Lung (tissue), 12 donors: ENCODE data around the gene CNTN6. TPM values are rescaled to one million over a fixed set of nuclear protein-coding genes. Genes with fewer than 3 reads are reported as not detected.

ENCODE experiments used
- ATAC-seq: fragments of 200-7000 bp; cut with Tn5 transposase; one replicate; pipeline ENCODE4 v1.9.1; 2020; ENCODE audit warnings: moderate number of reproducible peaks; ENCODE audit not compliant: insufficient read depth, low FRiP score
- DNase-seq, 3 donors: peaks; one replicate each; pipeline ENCODE4 v3.0.0-alpha.2; 2013 to 2017
- H3K27ac ChIP-seq, 2 donors: one replicate each; pipeline ENCODE4 v1.5.1; 2013; ENCODE audit warnings: mild to moderate bottlenecking in 2 of 2, moderate library complexity in 2 of 2, control low read depth in 1 of 2, inconsistent platforms in 1 of 2, low read depth in 1 of 2, low read length in 1 of 2
- H3K27me3 ChIP-seq, 3 donors: one replicate each; pipeline ENCODE4 v1.5.1; 2013; ENCODE audit warnings: low read length in 2 of 3; ENCODE audit not compliant: control insufficient read depth in 3 of 3, insufficient read depth in 3 of 3
- H3K36me3 ChIP-seq, 4 donors: one replicate each; pipeline ENCODE4 v1.5.1; 2013; ENCODE audit warnings: low read length in 4 of 4, mild to moderate bottlenecking in 1 of 4, moderate library complexity in 1 of 4; ENCODE audit not compliant: control insufficient read depth in 4 of 4, insufficient read depth in 4 of 4
- H3K4me1 ChIP-seq, 5 donors: one replicate each; pipeline ENCODE4 v1.5.1; 2013; ENCODE audit warnings: low read length in 5 of 5, mild to moderate bottlenecking in 2 of 5, moderate library complexity in 1 of 5; ENCODE audit not compliant: control insufficient read depth in 5 of 5, insufficient read depth in 5 of 5
- H3K4me3 ChIP-seq: one replicate; pipeline ENCODE4 v1.5.1; 2013; ENCODE audit warnings: mild to moderate bottlenecking, control low read depth, moderate library complexity
- H3K9ac ChIP-seq, 2 donors: one replicate each; pipeline ENCODE4 v1.5.1; 2013; ENCODE audit warnings: low read length in 2 of 2, control low read depth in 1 of 2; ENCODE audit not compliant: insufficient read depth in 1 of 2
- H3K9me3 ChIP-seq, 4 donors: one replicate each; pipeline ENCODE4 v1.5.1; 2013; ENCODE audit warnings: low read length in 3 of 4, mild to moderate bottlenecking in 1 of 4, moderate library complexity in 1 of 4; ENCODE audit not compliant: control insufficient read depth in 4 of 4, insufficient read depth in 3 of 4
- WGBS, 2 donors: extraction: QIAGEN DNeasy Blood & Tissue Kit; methylation state at CpG; one replicate each; pipeline ENCODE4 v1.1.7; 2013; 5-methylcytosine and 5-hydroxymethylcytosine counted together
- polyA plus RNA-seq, 2 donors: library from polyadenylated mRNA; stranded (reverse); fragments of 200-250 nt; gene quantifications; one replicate each; pipeline ENCODE4 v1.2.1, GENCODE V29; 2013
- total RNA-seq, 2 donors: library from RNA; depleted of rRNA in 1 of 2; stranded (reverse); fragments of >200 nt in 1 of 2; gene quantifications; one replicate each; pipeline ENCODE4 v1.2.1, GENCODE V29; 2014 to 2021
- TF ChIP-seq, protein P1 (sequence below): IDR thresholded peaks from 2 replicates; pipeline ENCODE4 v1.5.1; 2012; ENCODE audit warnings: mild to moderate bottlenecking; ENCODE audit errors: control extremely low read depth, extremely low read depth
- donor health status: control.
- donor health status: control.
- donor health status: Bipolar disorder and iron deficiency.
- donor health status: healthy.
- donor health status: DM: yes; HTN: yes; CAD: no.

Gene CNTN6
- total and polyA plus RNA-seq, 4 donors: 3.1 to 22.7 (median 3.5) TPM

DNA sequence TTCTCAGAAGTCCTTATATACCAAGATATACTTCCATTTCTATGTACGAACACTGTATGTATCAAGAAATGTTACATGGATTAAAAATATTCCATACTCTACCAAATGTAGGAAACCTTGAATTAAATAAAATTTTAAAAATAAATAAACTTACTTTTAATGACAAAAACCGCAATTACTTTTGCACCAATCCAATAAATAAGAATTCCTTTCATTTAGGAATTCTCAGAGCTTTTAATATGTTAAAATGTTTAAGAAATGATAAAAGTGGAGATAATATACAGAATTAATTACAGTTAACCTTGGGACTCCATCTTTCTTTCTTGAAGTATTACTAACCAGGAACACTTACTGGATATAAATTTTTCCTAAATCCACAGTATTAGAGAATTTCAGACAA lies 272.7 kb downstream of the CNTN6 start:
- Histone ChIP-seq H3K27ac (no peak overlapping the region), H3K9me3 (no peaks in the 10 kb centered on the region), H3K4me3 (no peak overlapping the region), H3K9ac (no peak overlapping the region), H3K4me1 (no peaks in the 10 kb centered on the region), H3K36me3 (no peaks in the 10 kb centered on the region), H3K27me3 (no peaks in the 10 kb centered on the region)
- no peak for ATAC-seq
- no peak for DNase-seq
- TF ChIP-seq, protein P1, sequence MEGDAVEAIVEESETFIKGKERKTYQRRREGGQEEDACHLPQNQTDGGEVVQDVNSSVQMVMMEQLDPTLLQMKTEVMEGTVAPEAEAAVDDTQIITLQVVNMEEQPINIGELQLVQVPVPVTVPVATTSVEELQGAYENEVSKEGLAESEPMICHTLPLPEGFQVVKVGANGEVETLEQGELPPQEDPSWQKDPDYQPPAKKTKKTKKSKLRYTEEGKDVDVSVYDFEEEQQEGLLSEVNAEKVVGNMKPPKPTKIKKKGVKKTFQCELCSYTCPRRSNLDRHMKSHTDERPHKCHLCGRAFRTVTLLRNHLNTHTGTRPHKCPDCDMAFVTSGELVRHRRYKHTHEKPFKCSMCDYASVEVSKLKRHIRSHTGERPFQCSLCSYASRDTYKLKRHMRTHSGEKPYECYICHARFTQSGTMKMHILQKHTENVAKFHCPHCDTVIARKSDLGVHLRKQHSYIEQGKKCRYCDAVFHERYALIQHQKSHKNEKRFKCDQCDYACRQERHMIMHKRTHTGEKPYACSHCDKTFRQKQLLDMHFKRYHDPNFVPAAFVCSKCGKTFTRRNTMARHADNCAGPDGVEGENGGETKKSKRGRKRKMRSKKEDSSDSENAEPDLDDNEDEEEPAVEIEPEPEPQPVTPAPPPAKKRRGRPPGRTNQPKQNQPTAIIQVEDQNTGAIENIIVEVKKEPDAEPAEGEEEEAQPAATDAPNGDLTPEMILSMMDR: no peak
- 80 to 83% methylated on average over 2 of the region's 2 CpGs for WGBS, 2 donors

DNA sequence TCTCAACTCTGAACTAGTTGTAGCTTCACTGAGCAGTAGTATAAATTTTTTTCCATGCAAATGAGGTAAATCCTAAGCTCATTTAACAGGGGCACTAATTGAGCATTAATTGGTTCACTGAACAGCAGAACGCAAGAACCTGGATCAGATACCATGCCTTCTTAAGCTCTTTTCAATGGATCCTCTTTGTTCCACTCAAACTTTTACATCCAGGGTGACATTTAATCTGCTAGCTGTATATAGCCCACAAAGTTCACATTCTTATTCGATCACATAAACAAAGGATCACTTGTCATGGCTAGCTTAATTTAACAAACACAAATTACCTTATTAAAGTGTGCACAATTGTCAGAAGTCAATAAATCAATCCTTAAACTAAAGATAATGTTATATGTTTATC lies 281.6 kb downstream of the CNTN6 start:
- TF ChIP-seq, protein P1: no peak
- H3K4me3 ChIP-seq: no peak overlapping the region
- DNase-seq: no peak
- H3K4me1 ChIP-seq: no peaks in the 10 kb centered on the region
- H3K9me3 ChIP-seq: peaks cover 0 to 2% (median 0%) of the 10 kb centered on the region in 4 donors
- H3K36me3 ChIP-seq: no peaks in the 10 kb centered on the region
- no peaks in the 10 kb centered on the region for H3K27me3 ChIP-seq
- no peak overlapping the region for H3K27ac ChIP-seq
- ATAC-seq: no peak
- 74 to 84% methylated on average over 2 of the region's 2 CpGs for WGBS, 2 donors
- no peak overlapping the region for H3K9ac ChIP-seq

DNA sequence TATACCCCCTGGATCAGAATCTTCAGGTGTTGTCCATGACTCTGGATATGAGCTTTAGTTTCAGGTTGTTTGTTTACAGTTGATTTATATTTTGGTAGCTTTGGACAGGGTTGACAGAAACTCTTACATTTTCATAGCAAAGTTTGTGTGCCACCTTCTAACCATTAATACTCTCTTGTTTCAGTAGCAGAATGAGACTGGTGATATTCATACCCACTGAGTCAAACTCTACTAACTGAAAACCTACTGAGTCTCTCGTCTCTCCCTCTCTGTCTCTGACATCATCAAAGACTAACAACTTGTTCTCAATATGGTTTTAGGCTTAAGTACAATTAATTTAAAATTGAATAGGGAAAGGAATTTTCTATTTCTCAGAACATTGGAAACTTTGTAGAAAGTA lies 282.3 kb downstream of the CNTN6 start:
- TF ChIP-seq, protein P1: no peak
- ATAC-seq: no peak
- H3K9me3 ChIP-seq: peaks cover 0 to 2% (median 0%) of the 10 kb centered on the region in 4 donors
- no peak overlapping the region for H3K27ac ChIP-seq
- H3K4me1 ChIP-seq: no peaks in the 10 kb centered on the region
- H3K36me3 ChIP-seq: no peaks in the 10 kb centered on the region
- H3K27me3 ChIP-seq: no peaks in the 10 kb centered on the region
- 67 to 84% methylated on average over 1 of the region's 1 CpG for WGBS, 2 donors
- H3K9ac ChIP-seq: no peak overlapping the region
- no peak overlapping the region for H3K4me3 ChIP-seq
- DNase-seq: no peak
